ENCODE data around the gene CEBPA.

Gene CEBPA

DNA sequence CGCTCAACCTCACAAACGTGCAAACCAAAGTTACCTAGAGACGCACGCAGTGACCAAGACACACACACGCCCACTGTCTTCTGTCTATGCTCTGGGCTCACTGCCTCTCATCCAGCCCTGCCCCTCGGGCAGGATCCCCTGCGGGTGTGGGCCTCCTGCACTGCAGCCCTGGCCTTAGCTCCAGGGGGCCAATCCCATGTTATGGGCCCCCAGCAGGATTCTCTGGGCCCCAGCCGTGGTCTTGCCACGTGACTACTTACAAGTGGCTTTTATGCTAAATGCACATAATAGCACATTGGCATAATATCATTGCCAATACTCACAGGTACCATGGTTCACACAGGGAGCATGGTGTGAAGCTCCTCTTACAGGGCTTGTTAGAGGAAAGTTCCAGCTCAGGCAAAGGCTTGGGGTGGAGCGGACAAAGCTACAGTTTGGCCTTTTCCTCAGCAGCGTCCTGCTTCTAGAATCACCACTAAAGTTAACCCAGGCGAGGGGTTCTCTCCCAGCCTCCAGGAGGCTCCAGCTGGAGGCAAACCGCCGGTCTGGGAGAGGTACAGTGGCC lies 37.4 kb downstream of the CEBPA start:
- TF ChIP-seq, protein P1, sequence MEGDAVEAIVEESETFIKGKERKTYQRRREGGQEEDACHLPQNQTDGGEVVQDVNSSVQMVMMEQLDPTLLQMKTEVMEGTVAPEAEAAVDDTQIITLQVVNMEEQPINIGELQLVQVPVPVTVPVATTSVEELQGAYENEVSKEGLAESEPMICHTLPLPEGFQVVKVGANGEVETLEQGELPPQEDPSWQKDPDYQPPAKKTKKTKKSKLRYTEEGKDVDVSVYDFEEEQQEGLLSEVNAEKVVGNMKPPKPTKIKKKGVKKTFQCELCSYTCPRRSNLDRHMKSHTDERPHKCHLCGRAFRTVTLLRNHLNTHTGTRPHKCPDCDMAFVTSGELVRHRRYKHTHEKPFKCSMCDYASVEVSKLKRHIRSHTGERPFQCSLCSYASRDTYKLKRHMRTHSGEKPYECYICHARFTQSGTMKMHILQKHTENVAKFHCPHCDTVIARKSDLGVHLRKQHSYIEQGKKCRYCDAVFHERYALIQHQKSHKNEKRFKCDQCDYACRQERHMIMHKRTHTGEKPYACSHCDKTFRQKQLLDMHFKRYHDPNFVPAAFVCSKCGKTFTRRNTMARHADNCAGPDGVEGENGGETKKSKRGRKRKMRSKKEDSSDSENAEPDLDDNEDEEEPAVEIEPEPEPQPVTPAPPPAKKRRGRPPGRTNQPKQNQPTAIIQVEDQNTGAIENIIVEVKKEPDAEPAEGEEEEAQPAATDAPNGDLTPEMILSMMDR (IDR thresholded peaks at IDR 0.05; ENCODE audit: control insufficient read depth, extremely low read depth, insufficient read depth): no peak
- no peak for DNase-seq (ENCODE audit: low read depth)
- no peak overlapping the region for H3K4me3 ChIP-seq (ENCODE audit: low read depth, low read length)

DNA sequence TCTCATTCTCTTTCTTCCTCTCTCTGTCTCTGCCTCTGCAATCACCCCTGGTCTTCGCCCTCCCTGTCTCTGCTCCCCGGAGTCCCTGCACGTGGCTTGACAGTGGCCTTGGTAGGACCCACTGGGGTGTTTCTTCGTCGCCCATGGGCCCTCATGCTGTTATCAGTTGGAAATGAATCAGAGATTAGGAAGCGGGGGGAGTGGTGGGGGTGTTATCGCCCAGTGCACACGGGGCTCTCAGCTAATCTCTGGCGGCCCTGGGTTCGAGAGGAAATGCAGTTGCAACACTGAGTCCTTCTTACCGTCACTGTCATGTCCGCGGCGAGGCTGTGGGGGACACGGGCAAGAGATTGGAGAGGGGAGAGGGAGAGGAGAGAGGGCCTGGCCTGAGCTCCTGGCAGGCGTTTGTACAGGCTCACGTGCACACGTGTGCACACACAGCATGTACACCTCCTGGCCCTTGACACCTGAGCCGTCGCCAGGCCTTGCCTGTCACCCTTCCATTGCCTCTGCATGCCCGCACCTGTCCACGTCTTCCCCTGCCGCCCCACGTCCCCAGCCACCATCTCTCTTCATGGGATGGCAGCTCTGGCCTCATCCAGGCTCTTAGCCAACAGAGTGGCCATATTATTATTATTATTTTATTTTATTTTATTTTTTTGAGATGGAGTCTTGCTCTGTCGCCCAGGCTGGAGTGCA lies 38.9 kb downstream of the CEBPA start:
- H3K4me3 ChIP-seq (ENCODE audit: low read depth, low read length): no peak overlapping the region
- TF ChIP-seq, protein P1 (IDR thresholded peaks at IDR 0.05; ENCODE audit: control insufficient read depth, extremely low read depth, insufficient read depth): no peak
- no peak for DNase-seq (ENCODE audit: low read depth)

DNA sequence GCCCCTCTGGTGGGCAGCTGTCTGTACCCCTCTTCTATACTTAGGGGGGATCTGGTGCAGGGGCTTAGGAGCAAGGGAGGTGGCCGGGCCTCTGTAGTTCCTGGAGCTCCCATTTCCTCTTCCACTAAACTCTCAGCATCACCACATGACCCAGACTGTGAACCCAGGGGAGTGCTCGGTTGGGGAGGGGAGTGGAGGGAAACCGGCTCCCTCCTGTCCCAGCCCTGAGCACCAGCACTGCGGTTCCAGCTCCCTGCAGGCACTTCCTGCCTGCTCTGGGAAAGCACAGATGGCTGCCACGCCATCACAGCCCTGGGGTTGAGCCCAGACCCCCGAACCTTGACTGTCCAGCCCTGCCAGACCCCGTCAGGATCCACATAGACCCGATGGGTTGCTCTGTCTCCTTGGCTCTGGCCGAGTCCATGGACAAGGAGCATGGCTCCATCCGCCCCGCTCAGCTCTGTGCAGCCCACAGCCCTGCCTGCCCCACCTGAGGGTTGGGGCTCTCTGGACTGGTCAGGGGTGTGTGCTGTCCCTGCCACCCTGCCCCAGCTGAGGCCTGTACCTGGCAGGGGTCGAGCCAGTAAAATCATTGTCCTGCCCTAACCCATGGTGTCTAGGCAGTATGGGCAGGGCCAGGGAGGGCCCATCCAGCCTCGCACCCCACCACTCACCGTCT lies 40.7 kb downstream of the CEBPA start:
- no peak for DNase-seq (ENCODE audit: low read depth)
- H3K4me3 ChIP-seq (ENCODE audit: low read depth, low read length): no peak overlapping the region
- TF ChIP-seq, protein P1 (IDR thresholded peaks at IDR 0.05; ENCODE audit: control insufficient read depth, extremely low read depth, insufficient read depth): no peak

DNA sequence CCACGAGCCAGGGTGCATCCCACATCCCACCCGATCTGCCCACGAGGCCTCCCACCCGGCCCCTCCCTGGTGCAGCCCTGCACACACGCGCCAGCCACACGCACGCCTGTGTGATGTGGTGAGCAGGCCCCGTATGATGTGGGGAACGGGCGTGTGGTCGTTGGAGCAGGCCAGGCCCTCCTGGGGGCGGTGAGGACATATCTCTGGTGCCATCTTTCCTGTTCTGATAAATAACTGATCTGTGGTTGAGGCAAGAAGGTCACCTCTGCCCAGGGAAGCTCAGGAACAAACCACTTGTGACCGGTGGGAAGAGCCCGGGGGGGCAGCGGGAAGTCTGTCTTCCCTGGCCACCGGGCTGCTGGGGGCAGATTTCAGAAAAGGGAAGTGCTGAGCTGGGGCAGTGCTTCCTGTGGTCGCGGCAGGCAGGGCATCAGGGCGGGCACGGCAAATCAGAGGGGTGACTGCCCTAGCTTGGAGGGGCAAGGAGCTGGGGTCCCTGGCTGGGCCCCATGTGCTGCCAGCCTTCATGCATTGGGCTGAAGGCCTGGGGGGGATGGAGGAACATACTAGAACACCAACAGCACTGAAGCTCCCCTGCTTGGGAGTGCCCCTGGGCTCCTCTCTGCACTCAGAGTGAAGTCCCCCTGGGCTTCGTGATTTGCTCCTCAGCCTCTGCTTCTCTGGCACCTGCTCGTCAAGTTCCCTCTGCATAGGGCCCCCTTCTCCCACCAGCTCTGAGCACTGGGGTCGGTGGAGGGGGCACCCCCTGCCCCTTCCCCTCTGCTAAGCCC lies 41.5 kb downstream of the CEBPA start:
- H3K4me3 ChIP-seq (ENCODE audit: low read depth, low read length): no peak overlapping the region
- TF ChIP-seq, protein P1 (IDR thresholded peaks at IDR 0.05; ENCODE audit: control insufficient read depth, extremely low read depth, insufficient read depth): no peak
- no peak for DNase-seq (ENCODE audit: low read depth)

DNA sequence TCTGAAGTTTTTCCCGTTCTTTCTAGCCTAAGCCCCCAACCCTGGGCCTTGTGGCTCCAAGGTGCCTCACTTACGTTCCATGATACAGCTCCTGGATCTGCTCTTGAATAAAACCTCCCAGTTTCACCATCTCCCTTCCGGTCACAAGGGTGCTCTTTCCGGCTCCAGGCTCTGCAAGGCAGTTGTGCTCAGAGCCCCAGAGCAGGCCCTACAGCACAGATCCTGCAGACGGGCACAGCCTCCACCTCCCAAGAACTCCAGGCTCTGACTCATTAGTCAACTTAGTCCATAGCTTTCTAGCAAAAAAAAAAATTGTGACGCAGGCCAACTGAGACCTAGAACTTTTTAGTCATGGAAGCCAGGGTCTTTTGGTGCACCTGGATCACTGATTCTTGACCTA lies 42.8 kb downstream of the CEBPA start:
- H3K4me3 ChIP-seq (ENCODE audit: low read depth, low read length): no peak overlapping the region
- TF ChIP-seq, protein P1 (IDR thresholded peaks at IDR 0.05; ENCODE audit: control insufficient read depth, extremely low read depth, insufficient read depth): no peak
- no peak for DNase-seq (ENCODE audit: low read depth)

DNA sequence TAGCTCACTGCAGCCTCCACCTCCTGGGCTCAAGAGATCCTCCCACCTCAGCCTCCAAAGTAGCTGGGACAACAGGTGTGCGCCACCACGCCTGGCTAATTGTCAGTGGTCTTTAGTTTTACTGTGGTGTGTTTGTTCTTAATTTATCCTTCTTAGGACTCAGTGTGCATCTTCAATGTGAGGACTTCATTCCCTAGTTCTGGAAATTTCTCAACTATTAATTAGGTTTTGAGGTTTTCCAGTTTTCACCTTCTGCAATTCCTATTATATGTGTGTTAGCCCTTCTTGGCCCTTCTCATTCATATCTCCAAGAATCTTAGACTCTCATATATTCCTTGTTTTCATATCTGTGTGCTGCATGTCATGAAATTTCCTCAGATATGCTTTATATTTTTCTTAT lies 44.5 kb downstream of the CEBPA start:
- no peak overlapping the region for H3K4me3 ChIP-seq (ENCODE audit: low read depth, low read length)
- TF ChIP-seq, protein P1 (IDR thresholded peaks at IDR 0.05; ENCODE audit: control insufficient read depth, extremely low read depth, insufficient read depth): no peak
- no peak for DNase-seq (ENCODE audit: low read depth)
